OCI-LY7 (cell line): ENCODE measurements around the gene LRRC9. TPM values are rescaled to one million over a fixed set of nuclear protein-coding genes. Genes with fewer than 3 reads are reported as not detected.

Experiments
- BruUV-seq: library from RNA; stranded (reverse); fragments of 400-500 nt; replicated peaks from 2 replicates; lab custom pipeline; 2021; lab: Mats Ljungman, UMichigan
- CTCF ChIA-PET: fragments of 300-600 bp; sonication (Branson Sonifier 250); formaldehyde crosslinking; loops from one replicate; lab custom pipeline; 2022; ENCODE audit warnings: antibody characterized with exemption; ENCODE audit not compliant: unreplicated experiment; lab: Charles Lee
- POLR2A ChIA-PET: fragments of 300-600 bp; sonication (Branson Sonifier 250); formaldehyde crosslinking; loops from one replicate; lab custom pipeline; 2022; ENCODE audit warnings: antibody characterized with exemption; lab: Charles Lee
- DNase-seq: peaks from one replicate; pipeline ENCODE4 v3.0.0-alpha.2; 2015; ENCODE audit warnings: low spot score
- H2AFZ ChIP-seq: fragments of 200-600 bp; sonication (generic), shearing (Covaris generic); 2 replicates; pipeline ENCODE4 v1.6.1; 2014; ENCODE audit warnings: mild to moderate bottlenecking, antibody characterized with exemption, low read length, moderate library complexity
- H3K27ac ChIP-seq: fragments of 200-600 bp; sonication (generic); 2 replicates; pipeline ENCODE4 v1.5.1; 2014; ENCODE audit warnings: mixed run types, low read depth, mild to moderate bottlenecking, moderate library complexity, low read length, inconsistent platforms; ENCODE audit not compliant: poor library complexity, severe bottlenecking
- H3K36me3 ChIP-seq: fragments of 200-600 bp; sonication (generic); 2 replicates; pipeline ENCODE4 v1.6.1; 2014; ENCODE audit warnings: mild to moderate bottlenecking, antibody characterized with exemption, low read length, moderate library complexity, mixed read lengths; ENCODE audit not compliant: insufficient read depth
- H3K4me1 ChIP-seq: fragments of 200-600 bp; sonication (generic); 2 replicates; pipeline ENCODE4 v1.5.1; 2014; ENCODE audit warnings: mild to moderate bottlenecking, low read length; ENCODE audit not compliant: insufficient read depth, poor library complexity, severe bottlenecking
- H3K4me2 ChIP-seq: fragments of 200-600 bp; sonication (generic); 2 replicates; pipeline ENCODE4 v1.6.1; 2014; ENCODE audit warnings: mild to moderate bottlenecking, low read length
- H3K4me3 ChIP-seq: fragments of 200-600 bp; sonication (generic); 2 replicates; pipeline ENCODE4 v1.5.1; 2014; ENCODE audit warnings: mild to moderate bottlenecking, low read depth, low read length; ENCODE audit not compliant: poor library complexity, severe bottlenecking
- H3K79me2 ChIP-seq: fragments of 200-600 bp; sonication (generic); 2 replicates; pipeline ENCODE4 v1.6.1; 2016; ENCODE audit warnings: low read depth, mild to moderate bottlenecking, low read length, moderate library complexity, mixed read lengths; ENCODE audit not compliant: insufficient read depth
- H3K9me2 ChIP-seq: fragments of 200-600 bp; sonication (generic); 2 replicates; pipeline ENCODE4 v1.6.1; 2016; ENCODE audit warnings: mild to moderate bottlenecking, low read length, mixed read lengths; ENCODE audit not compliant: insufficient read depth
- H3K9me3 ChIP-seq: fragments of 200-600 bp; sonication (generic); 2 replicates; pipeline ENCODE4 v1.6.1; 2014; ENCODE audit warnings: mild to moderate bottlenecking, mixed run types, low read length, mixed read lengths
- H4K20me1 ChIP-seq: fragments of 200-600 bp; sonication (generic); 2 replicates; pipeline ENCODE4 v1.6.1; 2014; ENCODE audit warnings: mild to moderate bottlenecking, antibody characterized with exemption, low read length, moderate library complexity, mixed read lengths; ENCODE audit not compliant: insufficient read depth
- CTCF ChIP-seq: fragments of 200-600 bp; sonication (generic); conservative IDR thresholded peaks from 2 replicates; pipeline ENCODE4 v1.5.1; 2014; ENCODE audit warnings: mild to moderate bottlenecking, antibody characterized with exemption, low read length, moderate library complexity, mixed read lengths
- EZH2phosphoT487 ChIP-seq: fragments of 200-600 bp; sonication (generic); IDR thresholded peaks from 2 replicates; pipeline ENCODE4 v1.6.1; 2018; ENCODE audit warnings: low read depth, borderline replicate concordance, mild to moderate bottlenecking, mixed run types, antibody characterized with exemption, low read length, moderate library complexity, mixed read lengths
- intact Hi-C: fragments of 100-400 bp; cut with micrococcal nuclease; formaldehyde crosslinking; loops from one replicate; pipeline ENCODE4 v1.10.0; 2022; ENCODE audit not compliant: unreplicated experiment
- total RNA-seq, 2 experiments: library from RNA; depleted of rRNA in 1 of 2; stranded (reverse); fragments of >200 nt in 1 of 2; shearing (Covaris generic) in 1 of 2; gene quantifications; 2 replicates each; pipeline ENCODE4 v1.2.3, GENCODE V29; 2014 to 2022

LRRC9 gene
- total RNA-seq, 2 experiments from 2014 or later: 0.65 TPM; not detected in 1

DNA sequence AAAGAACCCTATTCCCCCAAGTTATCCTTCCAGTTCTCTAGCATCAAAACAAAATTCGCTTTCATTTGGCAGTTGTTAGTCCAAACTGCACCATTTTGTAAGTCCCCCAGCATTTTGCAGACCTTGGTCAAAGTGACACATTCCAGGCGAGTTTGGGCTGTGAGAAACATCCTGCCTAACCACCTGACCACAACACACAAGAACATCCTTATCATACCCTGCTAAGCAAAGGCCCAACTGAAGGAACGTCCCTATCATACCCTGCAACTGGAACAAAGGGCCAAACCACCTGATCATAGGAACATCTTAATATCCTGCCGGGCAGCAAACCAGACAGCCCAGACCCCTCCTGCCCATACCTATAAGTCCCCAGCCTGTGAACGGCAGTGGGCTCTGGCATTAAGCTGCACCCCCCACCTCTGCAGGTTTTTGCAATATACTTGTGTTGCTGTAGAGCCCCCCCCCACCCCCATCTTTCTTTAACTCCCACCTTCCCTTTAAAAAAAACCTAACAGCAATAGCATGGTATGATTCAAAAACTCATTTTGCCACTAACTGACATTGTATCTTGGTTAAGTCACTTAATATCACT is 174.5 kb downstream of the LRRC9 start:
- Histone ChIP-seq H3K36me3 (peaks cover 36% of the 10 kb centered on the region), H2AFZ (no peak overlapping the region), H3K4me2 (peak overlapping the region; percentile 94), H4K20me1 (peaks cover 25% of the 10 kb centered on the region; the same call in 1 of the 2 replicates), H3K4me3 (peak overlapping the region; percentile 82), H3K4me1 (peaks cover 33% of the 10 kb centered on the region), H3K9me2 (no peaks in the 10 kb centered on the region), H3K79me2 (peaks cover 66% of the 10 kb centered on the region), H3K9me3 (no peaks in the 10 kb centered on the region), H3K27ac (no peak overlapping the region)
- no TSS peak for BruUV-seq
- ChIA-PET POLR2A (interaction anchor here (0.6 kb wide), 1 partner anchor 41 kb away, joined by 4 read pairs; no protein-coding TSS in a partner anchor), CTCF (no interaction called here)
- peak; percentile 31 for DNase-seq
- TF ChIP-seq EZH2phosphoT487 (no peak), CTCF (no peak)
- intact Hi-C loops: loop anchor here (5.0 kb wide), 4 partner anchors 108 to 253 kb away; no protein-coding TSS in a partner anchor

- H3K4me3 ChIP-seq: peak overlapping the region; percentile 82
- TF ChIP-seq EZH2phosphoT487: no peak
- no peak for TF ChIP-seq CTCF
- H3K4me2 ChIP-seq: peak overlapping the region; percentile 94
- H3K9me3 ChIP-seq: no peaks in the 10 kb centered on the region
- POLR2A ChIA-PET: interaction anchor here (0.7 to 1.7 kb wide), 6 partner anchors 10 to 1067 kb away, joined by 3 to 10 read pairs (median 4); no protein-coding TSS in a partner anchor
- DNase-seq: no peak
- CTCF ChIA-PET: no interaction called here
- H3K27ac ChIP-seq: no peak overlapping the region
- BruUV-seq: no TSS peak
- H3K4me1 ChIP-seq: peaks cover 33% of the 10 kb centered on the region
- H3K9me2 ChIP-seq: no peaks in the 10 kb centered on the region
- peaks cover 43% of the 10 kb centered on the region for H3K36me3 ChIP-seq
- intact Hi-C loops: no loop called here
- H2AFZ ChIP-seq: no peak overlapping the region
- peaks cover 25% of the 10 kb centered on the region; the same call in 1 of the 2 replicates for H4K20me1 ChIP-seq
- peaks cover 73% of the 10 kb centered on the region for H3K79me2 ChIP-seq
Measured at GRCh38 chr14:60095231-60095630, 175.3 kb downstream of the LRRC9 start.
